K562 (cell line): Measurements from ENCODE around the gene BEST4. TPM values are rescaled to one million over a fixed set of nuclear protein-coding genes. Genes with fewer than 3 reads are reported as not detected.

ENCODE experiments used
- ATAC-seq: fragments of 200-7000 bp; cut with Tn5 transposase; 3 replicates; pipeline ENCODE4 v1.9.1; 2020; ENCODE audit warnings: moderate library complexity
- BruUV-seq: library from RNA; stranded (reverse); fragments of 400-500 nt; replicated peaks from 2 replicates; lab custom pipeline; 2021; lab: Mats Ljungman, UMichigan
- CTCF ChIA-PET: fragments of 300-600 bp; formaldehyde crosslinking; extraction: SDS; loops from one replicate; lab custom pipeline; 2021; ENCODE audit warnings: low intra/inter-chr PET ratio; lab: Yijun Ruan, JAX
- POLR2A ChIA-PET: fragments of 300-600, 350-650 bp; sonication (Branson Sonifier 250); formaldehyde crosslinking; extraction: SDS; loops from one replicate; lab custom pipeline; 2021; ENCODE audit warnings: antibody characterized with exemption, inconsistent platforms; lab: Yijun Ruan, JAX
- DNase-seq, 4 experiments: peaks; one replicate each; pipeline versions ENCODE4 v3.0.0 to v3.0.0-alpha.2; 2011 to 2018; ENCODE audit warnings: low spot score in 3 of 4, mixed read lengths in 3 of 4; ENCODE audit errors: extremely low read depth in 1 of 4
- FAIRE-seq: peaks from 2 replicates; lab custom pipeline; 2011; peaks lifted over from hg19 to GRCh38; lab: Jason Lieb, UNC
- H2AFZ ChIP-seq: 2 replicates; pipeline ENCODE4 v1.6.0; 2011; ENCODE audit warnings: low read depth, low read length, control low read depth, inconsistent platforms
- H3K27ac ChIP-seq: fragments of 200-600 bp; 3 replicates; pipeline ENCODE4 v1.8.0; 2011; ENCODE audit warnings: low read depth, mild to moderate bottlenecking, control low read depth, inconsistent platforms, low read length, moderate library complexity, mixed read lengths; ENCODE audit errors: extremely low read depth
- H3K27me3 ChIP-seq, 2 experiments: fragments of 300-600 bp in 1 of 2; 2 replicates in 1 of 2; 3 replicates in 1 of 2; pipeline versions ENCODE4 v1.6.0 to v1.8.0; 2011; ENCODE audit warnings: inconsistent platforms in 2 of 2, low read length in 2 of 2, mild to moderate bottlenecking in 1 of 2, mixed read lengths in 1 of 2, moderate library complexity in 1 of 2; ENCODE audit not compliant: control insufficient read depth in 2 of 2, insufficient read depth in 2 of 2
- H3K36me3 ChIP-seq: fragments of 300-600 bp; 3 replicates; pipeline ENCODE4 v1.8.0; 2011; ENCODE audit warnings: mild to moderate bottlenecking, low read length, inconsistent platforms; ENCODE audit not compliant: control insufficient read depth, insufficient read depth
- H3K4me1 ChIP-seq, 2 experiments: fragments of 200-600 bp in 1 of 2; replicated peaks in 1 of 2; 2 replicates in 1 of 2; 3 replicates in 1 of 2; pipeline versions ENCODE4 v1.5.1 to v1.8.0; 2011; ENCODE audit warnings: inconsistent platforms in 2 of 2, low read length in 2 of 2, mild to moderate bottlenecking in 1 of 2, mixed read lengths in 1 of 2, moderate library complexity in 1 of 2; ENCODE audit not compliant: control insufficient read depth in 2 of 2, insufficient read depth in 2 of 2
- H3K4me2 ChIP-seq: 2 replicates; pipeline ENCODE4 v1.6.1; 2011; ENCODE audit warnings: low read length, control low read depth, inconsistent platforms, mixed read lengths; ENCODE audit not compliant: insufficient read depth
- H3K4me3 ChIP-seq: fragments of 200-600 bp; sonication (generic), shearing (Covaris generic); 2 replicates; pipeline ENCODE4 v1.5.1; 2016; ENCODE audit warnings: control low read depth, inconsistent platforms
- H3K79me2 ChIP-seq: fragments of 200-600 bp; 3 replicates; pipeline ENCODE4 v1.8.0; 2011; ENCODE audit warnings: low read length, inconsistent platforms; ENCODE audit not compliant: control insufficient read depth, insufficient read depth
- H3K9ac ChIP-seq, 2 experiments: 2 replicates each; pipeline versions ENCODE4 v1.6.0 to v1.6.1; 2011; ENCODE audit warnings: low read depth in 2 of 2, low read length in 2 of 2, control low read depth in 1 of 2, inconsistent platforms in 1 of 2, mild to moderate bottlenecking in 1 of 2, mixed read lengths in 1 of 2; ENCODE audit not compliant: insufficient read depth in 1 of 2
- H3K9me1 ChIP-seq: one replicate; pipeline ENCODE4 v1.6.0; 2011; ENCODE audit warnings: inconsistent platforms, mild to moderate bottlenecking, low read length, moderate library complexity; ENCODE audit not compliant: control insufficient read depth, insufficient read depth
- H3K9me3 ChIP-seq: replicated peaks from 2 replicates; pipeline ENCODE4 v1.5.1; 2011; ENCODE audit warnings: low read depth, low read length, inconsistent platforms; ENCODE audit not compliant: control insufficient read depth, insufficient read depth
- H4K20me1 ChIP-seq: replicated peaks from 2 replicates; pipeline ENCODE4 v1.6.1; 2011; ENCODE audit warnings: low read length, inconsistent platforms, mixed read lengths; ENCODE audit not compliant: control insufficient read depth, insufficient read depth
- ATF1 ChIP-seq, 2 experiments: fragments of 450-650 bp in 1 of 2; IDR thresholded peaks; 2 replicates each; pipeline ENCODE4 v1.6.1; 2016; ENCODE audit warnings: missing compliant biosample characterization in 1 of 2, missing genetic modification characterization in 1 of 2
- ATF3 ChIP-seq, 2 experiments: fragments of 450-650 bp in 1 of 2; sonication (generic) in 1 of 2; formaldehyde crosslinking in 1 of 2; IDR thresholded peaks in 1 of 2; conservative IDR thresholded peaks in 1 of 2; 2 replicates each; pipeline versions ENCODE4 v1.6.1 to v1.8.1; 2016 to 2023; ENCODE audit warnings: mild to moderate bottlenecking in 2 of 2, moderate library complexity in 2 of 2, inconsistent platforms in 1 of 2, missing genetic modification reagents in 1 of 2
- GABPB1 ChIP-seq: sonication (generic); formaldehyde crosslinking; IDR thresholded peaks from 2 replicates; pipeline ENCODE4 v1.8.0; 2022; ENCODE audit warnings: mild to moderate bottlenecking, missing genetic modification reagents
- NFE2L1 ChIP-seq: fragments of 450-650 bp; IDR thresholded peaks from 2 replicates; pipeline ENCODE4 v1.6.1; 2016; ENCODE audit warnings: missing genetic modification characterization, low read depth, mild to moderate bottlenecking, missing compliant biosample characterization, moderate library complexity, borderline replicate concordance
- ZBTB40 ChIP-seq, 2 experiments: fragments of 450-650 bp in 1 of 2; sonication (generic) in 1 of 2; formaldehyde crosslinking in 1 of 2; IDR thresholded peaks; 2 replicates each; pipeline versions ENCODE4 v1.7.1 to v1.9.0; 2016 to 2022; ENCODE audit warnings: inconsistent platforms in 1 of 2, mild to moderate bottlenecking in 1 of 2, missing genetic modification reagents in 1 of 2
- ZFP36 ChIP-seq: fragments of 150-350 bp; IDR thresholded peaks from 2 replicates; pipeline ENCODE4 v1.6.1; 2018; ENCODE audit warnings: low read length, low read depth; ENCODE audit not compliant: partially characterized antibody
- ZFX ChIP-seq: sonication (generic); formaldehyde crosslinking; IDR thresholded peaks from 2 replicates; pipeline ENCODE4 v1.8.0; 2022; ENCODE audit warnings: mild to moderate bottlenecking, missing genetic modification reagents, moderate library complexity
- ZNF134 ChIP-seq: fragments of 250-450 bp; sonication (Bioruptor Pico); conservative IDR thresholded peaks from 2 replicates; pipeline ENCODE4 v1.4.0; 2020
- ZNF511 ChIP-seq: sonication (generic); formaldehyde crosslinking; IDR thresholded peaks from 2 replicates; pipeline ENCODE4 v1.8.0; 2022; ENCODE audit warnings: mild to moderate bottlenecking, missing genetic modification reagents
- ZNF764 ChIP-seq: fragments of 250-450 bp; sonication (Bioruptor Pico); IDR thresholded peaks from 2 replicates; pipeline ENCODE4 v1.4.0; 2020; ENCODE audit warnings: low read depth, mild to moderate bottlenecking, moderate library complexity
- ZNF830 ChIP-seq: fragments of 250-450 bp; sonication (Bioruptor Pico); IDR thresholded peaks from 2 replicates; pipeline ENCODE4 v1.5.0; 2021; ENCODE audit warnings: mild to moderate bottlenecking
- WGBS: fragments of 100-300 bp; shearing (Covaris generic); methylation state at CpG from one replicate; pipeline ENCODE4 v1.1.6; 2016; ENCODE audit warnings: low coverage, mixed read lengths; ENCODE audit not compliant: insufficient coverage; ENCODE audit errors: missing lambda C conversion rate; 5-methylcytosine and 5-hydroxymethylcytosine counted together
- in situ Hi-C: fragments of 300-500 bp; cut with MboI; formaldehyde crosslinking; loops from 4 replicates; pipeline ENCODE4 v1.15.0; 2018; ENCODE audit warnings: inconsistent platforms, mixed read lengths
- intact Hi-C: fragments of 100-400 bp; cut with micrococcal nuclease; formaldehyde crosslinking; loops from 2 replicates; pipeline ENCODE4 v1.14.2; 2022
- polyA plus RNA-seq, 8 experiments: library from polyadenylated mRNA; depleted of rRNA in 4 of 8; stranded (reverse) in 5 of 8; unstranded in 3 of 8; fragments of >200 nt; fragmentation: Nextera tagmentation in 2 of 8; fragmentation: Illumina TruSeq in 1 of 8; extraction: Ambion mirVana in 2 of 8; extraction: Trizol in 1 of 8; gene quantifications; 2 replicates each; pipeline versions ENCODE4 v1.2.1 to v1.2.3, GENCODE V29; 2011 to 2014; ENCODE audit warnings: inconsistent platforms in 1 of 8, missing spikeins in 1 of 8
- total RNA-seq, 7 experiments: library from RNA; depleted of rRNA in 6 of 7; stranded (reverse); fragments of >200 nt in 6 of 7; fragmentation: Illumina TruSeq in 2 of 7; extraction: Trizol in 2 of 7; gene quantifications; 2 replicates each; pipeline versions ENCODE4 v1.2.1 to v1.2.3, GENCODE V29; 2011 to 2021; ENCODE audit warnings: low replicate concordance in 1 of 7

Gene BEST4
- total and polyA plus RNA-seq, 9 of the 15 experiments (the other 6 are each of a cell fraction or from before 2014, with no cell fraction given): 0.07 to 0.11 TPM; not detected in 7

GRCh38 chr1:44776730-44777068 is 11.3 kb downstream of the BEST4 start:
- H3K79me2 ChIP-seq: peaks cover 54% of the 10 kb centered on the region
- H3K27me3 ChIP-seq: no peaks in the 10 kb centered on the region
- CTCF ChIA-PET: no interaction called here
- no peak overlapping the region for H2AFZ ChIP-seq
- DNase-seq (no peak), ATAC-seq (no peak), FAIRE-seq (no peak)
- in situ Hi-C loops (no loop called here), intact Hi-C loops (loop anchor here (5.0 kb wide), 1 partner anchor 41 kb away; no protein-coding TSS in a partner anchor)
- 0% methylated on average over 12 of the region's 12 CpGs for WGBS
- H3K36me3 ChIP-seq: peaks cover 60% of the 10 kb centered on the region
- H3K4me3 ChIP-seq: peak overlapping the region; percentile 75
- peak overlapping the region; percentile 98 for H3K27ac ChIP-seq
- POLR2A ChIA-PET: interaction anchor here (0.6 to 11.6 kb wide), 17 partner anchors 10 to 1530 kb away, joined by 3 to 253 read pairs (median 25); partner anchors contain the start of genes BEST4, BTBD19, DYNLT4 and RNU5D-1
- peaks cover 13 to 22% of the 10 kb centered on the region in 2 experiments for H3K4me1 ChIP-seq
- no TSS peak for BruUV-seq
- peaks cover 31% of the 10 kb centered on the region for H4K20me1 ChIP-seq
- H3K4me2 ChIP-seq: peak overlapping the region; percentile 93
- H3K9ac ChIP-seq: peak overlapping the region; percentile 99
- H3K9me3 ChIP-seq: no peaks in the 10 kb centered on the region
- H3K9me1 ChIP-seq: peaks cover 10% of the 10 kb centered on the region
- no peak for TF ChIP-seq ATF1 (CRISPR knock-in tag; IDR thresholded peaks at IDR 0.05)
- TF ChIP-seq ATF1 (tag; IDR thresholded peaks at IDR 0.05): no peak
- TF ChIP-seq NFE2L1 (tag): no peak
- TF ChIP-seq ZNF764 (CRISPR knock-in tag): no peak
- no peak for TF ChIP-seq ZFP36
- TF ChIP-seq GABPB1 (CRISPR knock-in tag): no peak
- TF ChIP-seq ZNF511 (CRISPR knock-in tag): 0 out of 2 replicates have a peak, but pooled peaks have one; percentile 43
- TF ChIP-seq ATF3 (IDR thresholded peaks at IDR 0.05): no peak
- no peak for TF ChIP-seq ATF3 (CRISPR knock-in tag; conservative IDR thresholded peaks at IDR 0.05)
- no peak for TF ChIP-seq ZFX
- TF ChIP-seq ZBTB40 (IDR thresholded peaks at IDR 0.05): no peak
- TF ChIP-seq ZBTB40 (CRISPR knock-in tag; IDR thresholded peaks at IDR 0.05): no peak
- no peak for TF ChIP-seq ZNF134 (CRISPR knock-in tag)
- TF ChIP-seq ZNF830 (CRISPR knock-in tag): no peak
